ENCODE data around the gene CMSS1.
"Not testable (repeated sequence)": the region's sequence is repeated elsewhere in the genome, so short reads cannot be mapped to it uniquely, and the experiment has no call there.

CMSS1 gene

DNA sequence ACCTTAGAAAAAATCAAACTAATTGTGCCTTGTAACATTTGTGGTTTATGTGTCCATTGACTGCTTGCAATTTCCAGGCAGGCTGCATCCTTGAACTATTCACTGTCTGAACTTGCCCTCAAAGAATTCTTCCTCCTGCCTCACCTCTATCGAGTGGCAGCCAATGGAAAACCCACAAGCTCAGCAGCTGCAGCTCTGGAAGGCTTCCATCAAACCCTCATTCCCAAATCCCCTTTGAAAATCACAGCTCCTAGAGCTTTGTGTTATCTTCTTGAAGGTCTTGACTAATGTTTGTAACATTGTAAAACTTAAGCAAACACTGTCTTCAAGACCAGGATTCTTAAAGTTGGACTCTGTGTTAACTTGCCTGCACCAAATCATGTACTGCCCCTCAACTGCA, 215.5 kb downstream of the CMSS1 start:
- no peak for DNase-seq

DNA sequence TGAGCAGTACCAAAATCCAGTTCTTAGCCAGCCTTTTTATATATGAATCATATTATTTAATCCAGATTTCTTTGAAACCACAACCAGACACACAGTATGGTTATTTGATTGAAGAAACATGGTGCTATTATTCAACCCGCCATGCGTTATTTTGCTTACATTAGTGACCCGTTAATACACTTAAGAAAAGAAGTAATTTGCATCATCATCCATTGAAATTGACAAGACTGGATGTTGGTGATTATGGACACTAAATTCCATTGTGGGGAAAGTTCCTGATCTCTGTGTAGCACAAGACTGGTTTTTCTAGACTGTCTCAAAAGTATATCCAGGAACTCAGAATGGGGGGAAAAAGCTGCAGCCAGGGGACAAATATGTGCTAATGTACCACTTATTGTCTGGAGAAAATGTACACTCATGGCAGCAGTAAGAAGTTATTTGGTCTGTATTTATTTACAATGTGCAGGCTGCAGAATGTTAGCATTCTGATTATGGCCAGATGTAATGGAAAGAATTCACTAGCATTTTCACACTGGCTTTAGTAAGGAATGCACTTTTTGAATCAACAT, 216.3 kb downstream of the CMSS1 start:
- DNase-seq, result no peak

DNA sequence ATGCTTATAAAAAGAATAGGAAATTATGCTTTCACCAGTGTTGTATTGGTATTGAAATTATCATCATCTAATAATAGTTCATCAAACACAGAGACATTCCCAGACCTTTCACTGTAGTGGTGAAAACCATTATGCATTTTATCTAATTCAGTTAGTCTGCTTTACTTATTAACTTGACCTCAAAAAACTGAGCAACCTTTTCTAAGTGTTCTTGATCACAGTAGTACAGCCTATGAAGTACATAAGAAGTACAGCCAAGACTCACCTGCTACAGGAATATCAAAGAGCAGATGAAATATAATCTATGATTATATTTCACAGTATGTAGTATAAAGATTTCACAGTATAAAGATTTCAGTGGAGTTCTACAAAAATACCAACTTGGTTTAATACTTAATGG, 221.4 kb downstream of the CMSS1 start:
- DNase-seq, result no peak

DNA sequence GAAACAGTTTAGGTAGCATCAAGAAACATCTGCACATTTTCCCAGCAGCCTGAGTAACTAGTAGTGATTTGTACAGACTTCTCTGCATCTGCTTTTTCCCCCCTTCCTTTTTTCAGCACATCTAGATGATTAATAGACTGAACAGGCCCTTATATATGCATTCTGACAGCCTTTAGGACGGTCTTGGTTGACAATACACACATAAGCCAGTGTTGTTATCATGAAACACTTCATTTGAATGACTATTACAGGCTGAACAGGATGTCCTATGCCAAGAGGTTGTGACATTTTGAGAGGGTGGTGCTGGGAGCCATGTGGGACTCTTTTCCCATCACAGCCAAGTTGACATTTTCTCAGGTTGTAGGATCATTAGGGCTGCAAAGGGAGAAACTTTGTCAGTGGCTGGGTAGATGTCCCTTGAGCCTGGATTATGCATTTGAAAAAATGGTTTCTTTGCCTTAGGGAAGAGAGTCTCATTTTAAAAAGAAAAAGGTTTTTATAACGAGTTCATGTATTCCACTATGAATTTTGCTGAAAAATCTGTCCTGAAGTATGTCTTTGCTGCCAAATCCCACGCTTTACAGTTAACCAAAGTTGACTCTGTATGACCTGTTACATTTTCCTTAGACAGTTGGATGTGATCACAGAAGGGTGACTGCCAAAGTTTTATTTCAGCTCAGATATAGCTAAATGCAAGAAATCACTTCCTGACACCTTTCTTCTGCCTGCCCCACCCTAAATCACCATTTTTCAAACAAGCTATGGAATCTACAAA, 223.0 kb downstream of the CMSS1 start:
- no peak for DNase-seq

DNA sequence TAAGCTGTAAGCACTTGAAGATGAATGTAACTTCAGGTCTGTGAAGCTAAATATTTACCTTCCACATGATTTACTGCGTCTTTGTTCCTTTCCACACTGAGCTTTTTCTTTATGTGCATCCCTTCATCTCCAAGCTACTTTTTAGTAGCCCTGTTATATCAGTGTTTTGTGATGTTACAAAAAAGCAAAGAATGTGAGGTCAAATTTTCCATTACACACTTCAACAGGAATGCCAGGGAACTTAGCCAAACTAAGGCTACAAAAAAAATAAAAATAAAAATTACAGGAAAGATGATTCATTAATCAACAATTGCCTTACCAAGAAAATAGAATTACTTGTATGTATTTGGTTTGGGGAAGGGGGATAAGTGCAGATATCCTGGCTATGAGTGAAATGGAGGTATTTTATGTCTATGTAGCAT, 223.7 kb downstream of the CMSS1 start:
- no peak for DNase-seq

DNA sequence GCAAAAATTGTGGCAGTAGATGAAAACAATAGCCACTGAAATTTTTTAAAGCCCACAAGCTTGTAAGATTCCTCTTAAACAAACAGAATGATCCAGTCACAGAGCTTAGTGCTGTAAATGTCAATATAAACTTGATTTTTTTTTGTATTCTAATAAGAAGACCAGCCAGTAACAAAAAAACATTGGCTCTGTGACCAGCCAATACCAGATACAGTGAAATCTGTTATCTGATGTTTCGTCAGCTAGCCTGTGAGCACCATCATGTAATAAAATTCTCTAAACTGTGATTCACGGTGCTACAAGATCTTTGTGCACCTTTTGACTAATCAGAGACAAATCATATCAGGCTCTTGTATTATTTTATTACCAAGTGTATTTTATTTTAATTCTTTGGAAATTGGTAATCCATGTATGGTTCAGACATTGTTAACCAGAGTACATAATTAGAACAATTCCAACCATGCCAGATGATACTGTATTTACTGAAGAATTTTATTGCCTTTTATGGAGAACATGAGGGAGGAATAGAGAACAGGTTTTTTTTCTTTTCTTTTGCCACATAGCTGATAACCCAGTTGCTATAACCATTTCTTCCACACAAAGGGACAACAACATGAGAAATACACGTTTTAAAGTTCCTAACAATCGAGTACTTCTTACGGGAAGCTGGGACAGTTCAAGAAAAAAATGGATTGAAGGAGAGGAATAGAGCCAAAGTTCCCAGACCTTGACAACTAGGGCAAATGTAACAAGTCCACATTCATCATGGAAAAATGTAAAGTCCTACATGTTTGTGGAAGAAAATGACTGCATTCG, 224.7 kb downstream of the CMSS1 start:
- no peak for DNase-seq

DNA sequence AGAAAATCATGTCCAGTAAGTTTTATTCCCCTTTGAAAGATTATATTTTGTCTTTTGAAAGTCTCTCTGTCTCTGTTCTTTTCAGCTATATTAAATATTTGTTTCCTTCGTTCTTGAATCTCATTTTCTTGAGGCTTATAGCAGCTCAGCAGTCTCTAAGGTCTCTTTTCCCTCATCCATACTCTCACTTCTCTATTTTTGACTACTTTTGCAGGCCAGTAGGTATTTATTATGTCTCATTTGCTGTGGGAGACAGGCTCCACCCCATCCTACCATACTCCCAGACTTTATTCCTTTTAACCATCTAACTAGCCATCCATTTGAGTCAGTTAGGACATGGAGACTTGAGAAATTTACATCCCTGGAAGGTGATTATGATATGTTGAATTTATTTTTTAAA, 225.6 kb downstream of the CMSS1 start:
- DNase-seq, result no peak

DNA sequence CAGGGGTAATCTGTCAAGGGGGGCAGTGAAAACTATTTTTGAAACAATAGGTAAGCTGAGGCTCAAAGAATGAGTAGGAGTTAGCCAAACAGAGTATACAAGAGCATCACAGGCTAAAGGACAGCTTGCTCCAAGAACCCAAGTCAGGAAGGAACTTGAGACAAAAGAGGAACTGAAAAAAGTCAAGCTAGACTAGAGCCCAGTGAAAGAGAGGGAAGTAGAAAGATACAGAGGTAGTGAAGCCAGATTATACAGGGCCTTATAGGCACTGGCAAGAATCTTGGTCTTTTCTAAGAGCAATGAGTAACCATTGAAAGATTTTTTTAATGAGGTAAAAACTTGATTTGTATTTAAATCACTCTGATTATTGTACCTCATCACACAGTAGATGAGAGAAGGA, 226.7 kb downstream of the CMSS1 start:
- DNase-seq, result no peak

DNA sequence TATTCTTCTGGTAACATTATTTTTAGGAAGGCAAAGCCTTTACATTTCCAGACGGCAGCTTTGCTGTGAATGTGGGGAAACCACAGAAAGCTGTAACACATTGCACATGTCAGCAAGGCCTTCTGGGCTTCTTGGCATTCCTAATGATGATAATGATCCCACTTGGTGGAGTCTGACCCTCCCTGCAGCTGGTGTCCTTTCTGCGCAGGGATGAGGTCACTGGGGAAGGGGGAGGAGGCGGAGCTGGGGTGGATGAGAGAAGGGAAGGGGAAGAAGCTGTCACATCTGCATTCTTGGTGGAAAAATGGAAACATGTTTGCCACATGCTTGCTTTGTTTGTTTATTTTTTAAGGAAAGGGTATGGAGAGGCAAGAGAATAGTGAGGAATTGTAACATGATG, 228.0 kb downstream of the CMSS1 start:
- no peak for DNase-seq

DNA sequence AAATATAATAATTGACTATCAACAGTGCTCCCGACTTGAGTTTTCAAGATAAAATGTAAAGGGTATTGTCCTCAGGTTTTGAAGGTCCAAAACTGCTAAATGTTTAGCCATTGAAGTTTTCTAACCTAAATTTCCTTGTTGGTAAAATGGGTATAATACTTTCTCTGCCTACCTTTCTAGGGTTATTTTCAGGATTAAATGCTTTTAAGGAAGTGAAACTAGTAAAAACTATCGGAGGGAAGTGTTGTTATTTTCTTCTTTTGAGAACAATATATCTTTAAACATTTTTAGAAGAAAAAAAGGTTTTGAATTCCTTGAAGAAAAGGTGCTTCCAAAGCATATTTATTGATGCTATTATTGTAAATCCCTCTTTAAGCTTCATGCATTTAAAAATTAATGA, 229.3 kb downstream of the CMSS1 start:
- DNase-seq, result no peak

DNA sequence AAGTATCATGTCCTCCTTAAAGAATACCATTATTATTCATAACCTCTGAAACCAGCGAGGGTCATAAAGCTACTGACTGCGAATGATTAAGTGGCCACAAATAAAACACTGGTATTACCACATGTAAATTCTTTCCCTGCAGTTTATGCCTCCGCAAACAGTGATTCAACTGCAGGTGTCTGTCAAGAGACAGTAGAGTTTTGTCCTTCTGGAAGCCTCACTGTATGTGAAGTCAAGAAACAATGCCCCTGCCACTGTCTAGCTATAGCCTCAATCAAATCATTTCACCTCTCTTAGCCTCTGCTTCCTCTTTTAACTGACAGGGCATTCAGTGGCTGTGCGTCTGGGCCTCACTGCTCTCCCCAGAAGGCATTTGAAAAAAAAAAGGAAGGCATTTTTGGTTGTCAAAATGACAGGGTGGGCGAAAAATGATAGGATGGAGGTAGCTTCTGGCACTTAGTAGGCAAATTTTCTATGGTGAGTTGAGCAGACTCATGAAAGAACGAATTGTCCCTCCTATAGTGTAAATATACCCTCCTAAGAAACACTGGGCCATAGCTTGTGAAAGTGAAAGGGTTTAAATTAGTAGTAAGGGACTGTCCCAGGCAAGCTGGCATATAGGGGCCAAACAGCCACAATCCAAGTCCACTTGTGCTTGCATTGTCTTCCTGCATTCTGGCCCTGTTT, 229.9 kb downstream of the CMSS1 start:
- no peak for DNase-seq

DNA sequence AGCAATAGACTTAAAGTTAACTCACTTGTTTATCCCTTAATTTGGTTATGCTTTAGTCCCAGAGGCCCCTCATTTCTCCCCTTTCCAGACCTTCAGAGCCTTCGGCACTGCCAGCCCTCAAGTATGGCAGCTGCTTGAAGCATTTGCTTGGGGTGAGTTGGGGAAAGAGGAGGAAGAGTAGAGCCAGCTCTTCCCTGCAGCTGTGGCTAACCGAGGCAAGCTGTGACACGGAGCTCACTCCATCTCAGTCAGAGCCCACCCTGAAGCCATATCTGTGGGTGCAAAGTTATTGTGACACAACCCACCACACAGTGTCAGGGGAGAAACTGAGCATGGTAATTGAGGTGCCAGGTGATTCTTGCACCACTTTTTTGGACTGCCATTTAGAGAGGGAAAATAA, 230.6 kb downstream of the CMSS1 start:
- no peak for DNase-seq

DNA sequence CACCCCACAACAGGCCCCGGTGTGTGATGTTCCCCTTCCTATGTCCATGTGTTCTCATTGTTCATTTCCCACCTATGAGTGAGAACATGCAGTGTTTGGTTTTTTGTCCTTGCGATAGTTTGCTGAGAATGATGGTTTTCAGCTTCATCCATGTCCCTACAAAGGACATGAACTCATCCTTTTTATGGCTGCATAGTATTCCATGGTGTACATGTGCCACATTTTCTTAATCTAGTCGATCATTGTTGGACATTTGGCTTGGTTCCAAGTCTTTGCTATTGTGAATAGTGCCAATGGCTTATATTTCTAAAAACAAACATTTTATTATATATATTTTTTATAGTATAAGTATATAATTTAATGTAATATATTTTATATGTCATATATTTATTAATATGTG, 233.9 kb downstream of the CMSS1 start:
- not testable (repeated sequence) for DNase-seq

DNA sequence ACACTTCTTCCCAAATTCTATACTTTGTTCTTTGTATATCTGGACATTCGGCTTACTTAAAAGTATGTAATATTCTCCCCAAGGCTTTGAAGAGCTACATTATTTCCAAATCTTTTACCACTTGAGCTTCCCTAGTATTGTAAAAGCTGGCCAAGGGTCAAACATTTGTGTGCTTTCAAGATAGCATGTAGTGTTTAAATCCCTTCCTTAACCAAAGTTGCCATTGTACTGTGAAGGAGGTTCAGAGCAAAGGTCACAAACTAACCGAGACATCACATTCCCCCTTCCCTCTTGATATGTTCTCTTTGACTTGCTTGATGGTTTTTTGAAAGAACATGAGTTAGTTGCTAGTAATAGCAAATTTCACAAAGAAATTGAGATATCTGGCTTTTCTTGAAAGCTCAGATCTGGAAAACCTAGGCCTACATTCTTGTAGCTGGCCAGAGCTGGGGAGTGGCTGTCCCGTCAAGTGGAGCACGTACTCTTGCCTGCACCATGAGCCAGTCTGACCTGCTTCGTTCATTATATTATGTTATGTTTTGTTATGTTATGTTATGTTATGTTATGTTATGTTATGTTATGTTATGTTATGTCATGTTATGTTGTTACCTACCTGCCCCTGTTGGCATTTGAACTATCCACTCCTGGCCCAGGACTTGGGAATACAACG, 236.4 kb downstream of the CMSS1 start:
- DNase-seq, result no peak

DNA sequence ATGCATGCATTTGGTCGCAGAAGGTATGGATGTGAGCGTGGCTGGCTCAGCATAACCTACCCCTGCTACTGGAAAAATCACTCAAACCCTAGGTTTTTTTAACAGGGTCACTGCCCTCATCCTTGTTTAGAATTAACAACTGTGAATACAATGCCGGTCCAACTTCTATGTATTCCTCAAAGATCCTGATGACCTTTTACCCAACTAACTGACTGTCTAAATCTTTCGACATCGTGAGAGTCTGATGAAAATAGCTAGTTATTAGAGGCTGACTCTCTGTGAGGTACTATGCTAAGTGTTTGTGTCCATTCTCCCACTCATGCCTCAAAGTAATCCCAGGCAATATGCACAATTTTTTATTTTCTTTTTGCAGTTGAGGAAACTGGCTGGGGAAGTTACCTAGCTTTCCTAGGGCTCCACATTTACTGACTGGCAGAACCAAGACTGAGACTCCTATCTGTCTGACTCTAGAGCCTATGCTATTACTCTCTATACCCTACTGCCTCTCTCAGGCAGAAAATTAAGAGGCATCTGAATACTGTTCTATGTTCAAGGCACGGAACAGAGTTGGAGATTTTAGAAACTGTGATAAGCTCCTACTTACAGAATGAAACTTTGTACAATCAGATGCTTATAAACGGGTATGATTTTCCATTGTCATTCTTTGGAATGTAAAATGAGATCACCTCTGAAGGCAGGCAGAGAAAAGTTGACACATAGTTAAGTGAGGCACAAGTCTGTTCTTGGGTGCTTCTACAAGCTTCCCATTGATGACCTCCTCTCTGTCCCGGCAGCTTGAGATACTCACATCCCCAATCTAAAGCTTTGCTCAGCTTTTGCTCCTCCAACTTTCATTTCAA, 240.3 kb downstream of the CMSS1 start:
- no peak for DNase-seq

DNA sequence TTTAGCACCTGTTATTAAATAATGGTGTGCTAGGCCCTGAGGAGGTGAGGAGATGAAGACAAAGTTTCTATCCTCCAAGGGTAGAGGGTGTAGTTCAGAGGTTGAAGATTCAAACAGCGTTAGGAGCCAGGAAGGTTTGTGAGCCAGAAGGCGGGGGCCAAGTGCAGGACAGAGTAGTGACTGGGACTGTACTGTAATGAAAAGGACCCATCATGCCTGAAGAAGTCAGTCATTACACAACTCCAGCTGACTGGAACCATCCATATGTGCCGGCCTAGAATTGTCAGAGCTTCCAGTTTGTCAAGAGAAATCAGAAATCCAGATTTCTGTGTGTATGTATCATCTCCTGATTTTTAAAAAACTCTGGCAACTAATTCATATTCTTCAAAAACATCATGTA, 241.8 kb downstream of the CMSS1 start:
- DNase-seq, result no peak

DNA sequence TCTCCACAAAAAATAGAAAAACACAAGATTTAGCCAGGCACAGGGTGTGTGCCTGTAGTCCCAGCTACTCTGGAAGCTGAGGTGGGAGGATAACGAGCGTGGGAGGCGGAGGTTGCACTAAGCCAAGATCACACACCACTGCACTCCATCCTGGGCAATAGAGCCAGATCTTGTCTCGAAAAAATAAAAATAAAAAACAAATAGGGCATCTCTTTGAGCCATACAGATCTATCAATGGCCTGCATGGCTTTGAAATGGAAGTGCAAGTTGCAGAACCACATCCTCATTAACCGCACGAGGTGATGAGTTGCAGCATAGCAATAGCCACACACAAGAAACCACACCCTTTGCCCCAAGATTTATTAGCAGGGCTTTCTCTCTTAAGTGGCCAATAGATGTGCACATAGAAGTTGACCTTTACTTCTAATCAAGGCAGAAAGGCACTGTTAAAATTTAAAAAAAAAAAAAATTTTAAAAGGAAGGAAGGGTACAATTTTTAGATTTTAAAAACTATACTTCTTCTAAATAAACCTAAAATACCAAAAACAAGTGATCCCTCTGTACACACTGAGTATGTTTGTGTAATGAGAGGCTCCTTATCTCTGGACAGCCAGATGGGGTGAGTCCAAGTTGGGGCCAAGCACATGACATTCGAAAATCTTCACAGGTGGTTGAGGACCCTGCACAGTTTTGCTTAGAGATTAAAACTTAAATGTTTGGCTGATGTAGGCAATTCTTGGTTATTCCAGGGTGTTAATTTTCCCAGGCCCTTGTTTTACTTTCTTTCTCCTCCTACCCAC, 243.2 kb downstream of the CMSS1 start:
- DNase-seq, result no peak

DNA sequence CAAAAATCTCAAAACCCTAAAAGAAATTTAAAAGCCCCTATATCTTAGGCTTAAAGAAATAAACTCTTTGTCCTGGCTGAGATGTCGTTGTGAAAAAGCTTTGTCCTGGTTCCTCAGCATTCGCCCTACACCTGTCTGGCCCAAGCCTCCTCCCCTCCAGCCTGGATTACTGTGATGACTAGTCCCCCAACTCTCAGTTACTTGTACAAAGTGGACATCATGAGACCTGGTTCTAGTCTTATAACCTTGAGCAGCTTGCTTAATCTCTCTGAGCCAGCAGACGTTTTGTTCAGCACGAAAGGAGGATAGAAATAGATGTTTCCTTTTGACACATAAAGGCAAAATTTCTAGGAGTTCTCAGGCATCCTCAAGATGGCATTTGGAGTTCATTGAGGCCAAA, 245.0 kb downstream of the CMSS1 start:
- no peak for DNase-seq

DNA sequence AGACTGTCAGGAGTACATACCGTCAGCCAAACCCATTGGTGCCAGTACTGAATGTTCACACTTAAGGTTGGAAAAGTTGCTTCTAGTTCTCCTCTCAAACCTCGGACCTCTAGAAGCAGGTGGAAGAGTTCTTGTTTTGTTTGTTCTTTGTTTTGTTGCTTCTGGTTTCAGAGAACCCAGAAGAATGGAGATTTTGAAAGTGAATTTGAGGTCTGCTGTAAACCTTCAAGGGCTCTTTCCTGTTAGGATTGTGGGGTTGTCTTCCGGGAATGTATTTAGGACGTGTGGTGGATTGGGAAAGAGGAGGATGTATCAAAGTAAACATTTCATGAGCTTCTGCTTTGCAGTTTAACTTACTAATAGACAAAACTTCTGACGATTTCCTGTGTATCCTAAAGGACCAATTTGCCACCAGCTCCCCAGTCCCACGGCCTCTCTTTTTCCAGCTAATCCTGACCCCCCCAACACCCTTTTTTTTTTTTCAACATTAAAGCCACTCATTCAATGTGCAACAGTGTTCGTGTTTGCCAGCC, 246.3 kb downstream of the CMSS1 start:
- DNase-seq, result no peak

DNA sequence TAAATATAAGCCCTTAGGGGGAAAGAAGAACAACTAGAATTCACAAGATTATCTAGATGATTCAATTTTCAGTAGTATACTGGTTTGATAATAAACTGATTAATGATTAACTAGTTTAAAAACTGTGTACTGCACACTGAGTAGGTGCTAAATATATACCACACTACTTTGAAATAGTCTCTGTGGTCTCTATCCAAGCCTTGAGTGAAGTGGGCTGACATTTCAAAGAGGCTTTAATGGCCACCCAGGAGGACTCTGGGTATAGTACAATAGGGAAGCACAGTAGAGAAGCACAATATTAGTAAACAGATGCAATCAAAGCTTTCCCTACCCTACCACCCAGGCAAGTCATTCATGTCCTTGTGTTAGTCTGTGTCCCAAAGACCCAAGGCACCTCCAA, 249.9 kb downstream of the CMSS1 start:
- DNase-seq, result no peak

DNA sequence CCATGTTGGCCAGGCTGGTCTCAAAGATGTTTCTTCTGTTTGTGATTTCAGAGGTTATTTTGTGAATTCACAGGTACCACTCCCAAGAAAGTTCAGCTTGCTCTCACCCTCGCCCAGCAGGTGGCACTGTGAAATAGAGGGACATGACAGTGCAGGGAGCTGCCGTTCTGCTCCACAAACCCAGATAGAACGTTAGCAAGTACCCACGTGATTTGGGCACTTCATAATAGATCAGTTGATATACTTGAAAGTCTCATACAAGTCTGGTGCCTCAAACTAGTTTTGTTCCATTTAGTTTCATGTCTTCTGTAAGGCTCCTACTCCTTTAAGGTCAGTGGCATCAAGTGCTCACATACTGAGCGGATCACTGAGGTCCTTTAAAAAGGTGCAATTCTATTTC, 251.2 kb downstream of the CMSS1 start:
- DNase-seq, result peak; percentile 76
